OCI-M1 (cell line): ENCODE results near the gene MTHFD1.

Experiments used
- DNase-seq: peaks from one replicate; lab custom pipeline; 2025; lab: John Stamatoyannopoulos, UW

The MTHFD1 gene

DNA sequence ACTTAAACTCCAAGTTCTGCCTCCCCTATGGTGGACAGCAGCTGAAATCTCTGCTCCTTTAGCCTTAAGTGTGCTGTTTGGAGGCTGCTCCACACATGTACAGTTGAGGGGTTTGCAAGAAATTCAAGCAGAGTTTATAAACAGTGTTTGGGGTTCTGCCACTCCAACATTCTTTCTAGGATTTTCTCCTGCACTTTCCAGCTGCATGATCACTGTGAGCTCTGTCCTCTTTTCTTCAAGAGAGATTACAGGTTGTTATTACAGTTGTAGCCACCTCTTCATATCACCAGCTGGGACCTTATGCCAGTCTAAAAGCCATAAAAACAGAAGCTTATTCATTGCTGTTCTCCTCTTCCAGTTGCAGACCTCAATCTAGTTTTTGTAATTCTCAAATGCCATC is 107.1 kb downstream of the MTHFD1 start:
- DNase-seq: no peak

GRCh38 chr14:64496764-64497163 is 108.6 kb downstream of the MTHFD1 start:
- DNase-seq: no peak

DNA sequence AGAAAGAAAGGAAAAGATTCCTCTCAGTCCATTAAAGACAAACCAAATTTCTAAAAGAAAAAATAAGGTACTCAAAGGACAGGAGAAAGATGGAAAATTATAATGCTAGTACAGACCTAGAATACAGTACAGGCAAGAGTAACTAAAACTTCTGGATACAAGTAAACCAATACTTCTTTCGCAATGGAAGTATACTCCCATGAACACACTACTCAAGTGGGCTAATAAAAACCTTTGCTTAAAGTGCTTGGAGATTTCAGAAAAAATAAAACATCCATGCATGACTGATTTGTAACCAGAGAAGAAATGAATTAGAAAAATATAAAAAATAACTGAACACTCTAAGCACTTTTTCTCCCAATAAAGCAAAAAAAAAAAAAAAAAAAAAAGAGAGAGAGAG is 111.9 kb downstream of the MTHFD1 start:
- no peak for DNase-seq

- DNase-seq: peak; percentile 53
These were observed 113.4 kb downstream of the MTHFD1 start for GRCh38 chr14:64501411-64502171.

DNA sequence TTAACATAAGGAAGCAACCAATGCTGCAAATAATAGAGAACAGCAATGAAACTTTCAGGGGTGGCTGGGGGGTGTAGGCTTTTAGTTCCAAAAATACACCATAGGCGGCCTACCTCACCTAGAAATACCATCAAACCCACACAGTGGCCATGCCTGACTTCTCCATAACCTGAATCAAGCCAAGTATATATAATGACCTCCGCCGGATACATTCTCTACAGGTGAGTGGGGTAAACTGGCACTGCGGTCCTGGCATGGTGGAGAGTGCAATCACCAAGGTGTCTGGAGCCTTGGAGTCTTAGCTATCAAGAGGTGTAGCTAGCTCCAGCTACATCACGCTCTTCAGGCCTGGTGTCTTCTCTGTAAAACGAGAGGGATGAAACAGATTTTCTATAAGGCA is 114.3 kb downstream of the MTHFD1 start:
- no peak for DNase-seq

- DNase-seq: peak; percentile 70
These were observed 114.8 kb downstream of the MTHFD1 start for GRCh38 chr14:64502887-64503433.

DNA sequence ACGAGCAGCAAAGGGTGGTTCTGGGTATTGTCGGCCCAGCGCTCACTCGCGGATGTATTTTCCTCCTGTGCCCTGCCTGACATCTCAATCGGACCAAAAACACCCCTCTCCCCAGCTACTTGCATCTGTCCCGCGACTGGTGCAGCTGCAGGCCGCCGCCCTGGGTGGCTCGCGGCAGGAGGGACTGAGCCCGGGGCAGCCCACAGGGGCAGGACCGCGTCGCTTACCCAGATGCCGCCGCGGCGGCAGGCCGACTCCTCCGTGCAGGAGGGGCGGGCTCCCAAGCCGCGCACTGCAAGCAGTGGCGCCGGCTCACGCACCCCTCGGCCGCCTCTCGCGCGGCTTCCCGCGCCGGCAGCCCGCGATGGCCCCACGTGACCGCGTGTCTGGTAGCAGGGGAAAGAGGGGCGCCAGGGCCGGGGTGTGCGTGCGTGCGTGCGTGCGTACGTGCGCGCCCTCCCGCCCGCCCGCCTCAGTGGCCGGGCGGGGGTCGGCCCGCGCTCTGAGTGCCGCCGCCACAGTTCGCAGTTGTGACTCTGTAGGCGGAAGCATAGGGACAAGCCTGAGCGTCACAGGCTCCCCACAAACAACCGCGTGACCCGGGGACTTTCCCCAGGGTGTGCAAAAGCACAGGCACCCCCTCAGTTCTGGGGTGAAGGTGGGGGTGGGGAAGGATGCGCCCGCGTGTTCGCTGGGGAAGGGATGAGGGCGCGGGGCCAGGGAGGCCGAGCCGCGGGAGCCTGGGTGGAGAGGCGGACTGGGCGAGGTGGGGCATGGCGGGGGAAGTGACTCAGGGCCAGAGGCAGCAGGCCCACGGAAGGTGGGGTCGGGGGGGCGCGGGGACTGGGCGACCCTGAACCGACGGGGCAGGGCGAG is 115.5 kb downstream of the MTHFD1 start, which contains the start of gene ZBTB25:
ZBTB25 (minus strand) TSS at position 405 of the 876 bp plus-strand sequence. CDS start 13,305 bp downstream, outside the sequence.
- peak; percentile 87 for DNase-seq

DNA sequence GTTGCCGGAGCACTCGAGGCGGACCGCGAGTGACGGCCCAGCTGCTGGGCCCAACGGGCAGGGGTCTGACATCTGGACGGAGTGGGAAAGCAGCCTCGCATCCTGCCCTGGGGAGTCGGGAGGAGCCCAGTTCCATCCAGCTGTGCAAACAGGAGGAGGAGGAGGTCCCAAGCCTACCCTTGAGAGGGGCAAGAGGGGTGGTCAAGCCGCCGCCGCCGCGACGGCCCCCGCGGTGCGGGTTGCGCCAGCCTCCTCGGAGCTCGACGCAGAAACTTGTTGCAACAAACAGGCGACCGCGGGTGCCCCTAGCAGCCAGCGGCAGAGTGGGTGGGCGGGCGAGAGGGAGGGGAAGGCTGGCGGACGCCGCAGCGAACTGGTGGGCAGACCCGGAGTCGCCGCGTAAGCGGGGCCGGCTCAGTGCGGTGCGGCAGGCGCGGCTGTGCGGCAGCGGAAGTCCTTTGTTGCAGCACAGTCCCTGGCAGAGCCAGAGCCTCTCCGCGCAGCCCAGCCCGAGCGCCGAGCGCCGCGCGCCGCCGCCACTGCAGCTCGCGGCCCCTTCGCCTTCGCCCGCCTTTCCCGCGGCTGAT is 116.2 kb downstream of the MTHFD1 start, which contains the start of gene ZBTB1:
ZBTB1 (plus strand) TSS at position 461 of the 587 bp plus-strand sequence. CDS start 16,735 bp downstream, outside the sequence.
- DNase-seq: peak; percentile 80

- DNase-seq: peak; percentile 89
These were observed 117.0 kb downstream of the MTHFD1 start for GRCh38 chr14:64504897-64505794.

GRCh38 chr14:64506721-64507120 is 118.6 kb downstream of the MTHFD1 start:
- peak; percentile 35 for DNase-seq

DNA sequence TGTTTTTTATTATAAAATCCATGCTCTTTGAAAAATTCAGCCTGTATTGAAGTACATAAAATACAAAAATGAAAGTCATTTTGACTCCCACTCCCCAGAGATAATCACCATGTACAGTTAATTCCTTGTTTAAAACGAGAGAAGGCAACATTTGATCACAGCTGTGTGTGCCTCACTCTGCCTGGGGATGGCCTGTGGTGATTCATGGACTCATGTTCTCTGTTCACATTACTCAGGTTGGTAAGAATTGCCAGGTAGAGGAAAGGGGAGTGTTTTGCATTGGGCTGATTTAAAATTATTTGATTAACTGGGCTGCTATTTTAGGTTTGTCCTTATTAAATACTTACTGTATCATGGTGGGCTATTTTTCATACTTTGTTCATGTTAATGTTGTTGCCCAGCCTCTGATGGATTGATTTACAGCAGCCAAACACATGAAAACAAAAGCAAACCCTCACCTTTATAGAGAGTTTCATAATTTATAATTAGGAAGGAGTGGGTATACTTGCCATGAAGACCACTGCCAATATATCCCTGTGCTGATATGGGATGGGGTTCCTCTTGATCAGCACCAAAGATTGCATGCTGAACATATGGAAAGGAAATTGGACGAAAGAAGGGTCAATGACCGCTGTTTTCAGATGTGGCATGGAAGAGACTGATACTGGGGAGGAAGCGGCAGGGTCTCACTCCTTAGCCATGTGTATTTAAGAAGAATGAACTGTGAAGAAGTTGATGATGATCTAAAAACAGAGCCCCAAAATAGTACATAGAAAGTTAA is 119.4 kb downstream of the MTHFD1 start:
- DNase-seq: peak; percentile 40

DNA sequence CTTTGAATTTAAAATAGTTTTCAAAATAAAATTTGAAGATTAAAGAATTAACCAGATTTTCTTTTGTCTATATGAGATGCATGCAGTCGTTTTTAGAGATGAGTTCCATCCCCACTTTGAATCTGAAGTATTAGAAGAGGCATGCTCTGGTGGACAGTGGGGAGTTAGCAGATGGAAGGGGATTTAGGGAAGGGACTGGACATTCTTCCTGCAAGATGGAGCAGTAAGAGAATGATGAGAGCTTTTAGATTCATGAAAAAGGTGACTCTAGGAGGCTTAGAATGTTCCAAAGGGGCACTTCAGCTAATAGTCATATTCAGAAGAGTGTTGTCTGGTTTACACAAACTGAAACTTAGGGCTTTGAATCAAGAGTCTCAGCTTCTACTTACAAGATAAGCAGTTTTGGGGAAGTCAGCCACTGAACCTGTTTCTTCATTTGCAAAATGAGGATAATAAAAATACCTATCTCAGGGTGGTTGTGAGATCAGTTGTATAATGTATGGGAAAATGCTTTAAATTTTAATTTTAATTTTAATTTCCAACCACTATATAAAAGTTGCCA is 120.1 kb downstream of the MTHFD1 start:
- peak; percentile 67 for DNase-seq

- no peak for DNase-seq
These were observed 120.9 kb downstream of the MTHFD1 start for GRCh38 chr14:64509036-64509435.
